ENCODE data around the gene HMOX1.

HMOX1 gene

DNA sequence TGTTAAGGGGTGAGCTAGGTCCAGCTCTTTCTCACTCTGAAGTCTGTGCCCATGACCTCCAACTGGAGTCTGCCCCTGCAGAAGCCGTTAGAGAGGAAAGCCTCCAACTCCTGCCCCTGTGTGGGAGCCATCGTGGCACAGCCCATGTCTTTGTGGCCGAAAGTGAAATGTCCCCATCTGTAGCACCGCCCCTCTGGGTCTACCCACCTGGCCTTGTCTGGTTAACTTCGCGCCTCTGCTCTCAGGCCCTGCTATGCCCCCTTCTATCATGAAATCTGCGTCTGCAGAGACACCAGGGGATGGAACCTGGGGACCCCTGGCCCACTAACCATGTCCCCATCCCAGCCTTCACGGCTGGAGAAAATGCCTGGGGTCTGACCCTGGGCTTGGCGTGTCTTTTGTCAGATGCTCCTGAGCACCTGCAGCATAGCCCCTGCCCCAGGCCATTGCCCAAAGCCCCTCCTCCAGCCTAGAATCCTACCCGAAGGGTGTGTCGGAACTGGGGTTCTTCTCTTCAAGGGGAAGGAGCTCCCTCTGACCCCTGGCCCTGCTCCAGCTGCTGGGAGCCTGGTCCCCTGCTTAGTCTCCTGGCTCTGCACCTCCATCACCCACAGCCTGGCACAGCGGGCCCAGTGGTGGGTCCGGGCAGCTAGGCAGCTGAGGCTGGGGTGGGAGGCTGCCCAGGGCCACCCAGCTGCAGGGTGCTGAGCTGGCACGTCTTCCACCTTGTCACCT, 35.8 kb upstream of the HMOX1 start:
- DNase-seq = no peak
- TF ChIP-seq, protein P1, sequence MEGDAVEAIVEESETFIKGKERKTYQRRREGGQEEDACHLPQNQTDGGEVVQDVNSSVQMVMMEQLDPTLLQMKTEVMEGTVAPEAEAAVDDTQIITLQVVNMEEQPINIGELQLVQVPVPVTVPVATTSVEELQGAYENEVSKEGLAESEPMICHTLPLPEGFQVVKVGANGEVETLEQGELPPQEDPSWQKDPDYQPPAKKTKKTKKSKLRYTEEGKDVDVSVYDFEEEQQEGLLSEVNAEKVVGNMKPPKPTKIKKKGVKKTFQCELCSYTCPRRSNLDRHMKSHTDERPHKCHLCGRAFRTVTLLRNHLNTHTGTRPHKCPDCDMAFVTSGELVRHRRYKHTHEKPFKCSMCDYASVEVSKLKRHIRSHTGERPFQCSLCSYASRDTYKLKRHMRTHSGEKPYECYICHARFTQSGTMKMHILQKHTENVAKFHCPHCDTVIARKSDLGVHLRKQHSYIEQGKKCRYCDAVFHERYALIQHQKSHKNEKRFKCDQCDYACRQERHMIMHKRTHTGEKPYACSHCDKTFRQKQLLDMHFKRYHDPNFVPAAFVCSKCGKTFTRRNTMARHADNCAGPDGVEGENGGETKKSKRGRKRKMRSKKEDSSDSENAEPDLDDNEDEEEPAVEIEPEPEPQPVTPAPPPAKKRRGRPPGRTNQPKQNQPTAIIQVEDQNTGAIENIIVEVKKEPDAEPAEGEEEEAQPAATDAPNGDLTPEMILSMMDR (IDR thresholded peaks at IDR 0.05) = no peak
- H3K27ac ChIP-seq = no peak overlapping the region
- H3K9me3 ChIP-seq = no peaks in the 10 kb centered on the region
- intact Hi-C loops (cut with DNase I; ENCODE audit: low total_unique reads) = loop anchor here (10.0 kb wide), 1 partner anchor 70 kb away; no protein-coding TSS in a partner anchor
- H3K4me3 ChIP-seq = no peak overlapping the region
- peaks cover 40 to 87% (median 80%) of the 10 kb centered on the region in 3 donors for H3K36me3 ChIP-seq
- H3K4me1 ChIP-seq = peaks cover 0 to 10% (median 2%) of the 10 kb centered on the region in 4 donors
- no peaks in the 10 kb centered on the region for H3K27me3 ChIP-seq

DNA sequence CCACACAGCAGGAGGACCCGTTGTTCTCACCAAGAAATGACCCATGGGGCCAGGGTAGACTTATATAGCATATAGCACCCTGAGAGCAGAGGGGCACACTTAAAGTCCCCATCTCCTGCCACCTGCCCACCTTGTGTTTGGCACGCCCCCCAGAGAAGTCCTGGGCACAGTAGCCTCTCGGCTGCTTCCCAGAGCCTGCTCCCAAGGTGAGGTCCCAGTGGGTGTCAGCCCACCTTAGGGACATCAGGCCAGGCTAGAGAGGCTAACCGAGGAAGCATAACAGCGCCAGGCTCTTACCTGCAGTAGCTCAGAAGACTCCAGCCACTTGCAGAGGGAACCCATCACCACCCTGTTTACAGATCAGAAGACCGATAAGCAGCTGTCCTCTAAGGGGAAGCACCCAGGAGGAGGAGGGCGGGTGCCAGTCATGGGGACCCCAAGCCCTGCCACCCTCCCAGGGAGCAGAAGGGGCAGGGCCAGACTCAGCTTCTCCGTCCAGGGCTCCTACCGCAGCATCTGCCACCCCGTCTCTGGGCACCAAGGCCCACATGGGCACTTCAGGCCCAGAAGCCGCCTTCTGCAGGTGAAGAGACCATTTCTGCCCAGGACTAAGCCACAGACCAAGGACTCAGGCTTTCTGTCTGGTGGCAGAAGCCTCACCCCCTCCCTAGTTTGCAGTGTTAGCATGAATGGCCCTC, 34.9 kb upstream of the HMOX1 start:
- TF ChIP-seq, protein P1 (IDR thresholded peaks at IDR 0.05) = no peak
- DNase-seq = no peak
- intact Hi-C loops (cut with DNase I; ENCODE audit: low total_unique reads) = loop anchor here (10.0 kb wide), 1 partner anchor 69 kb away; no protein-coding TSS in a partner anchor
- peaks cover 0 to 18% (median 5%) of the 10 kb centered on the region in 4 donors for H3K4me1 ChIP-seq
- no peak overlapping the region for H3K4me3 ChIP-seq
- no peaks in the 10 kb centered on the region for H3K27me3 ChIP-seq
- peaks cover 32 to 78% (median 71%) of the 10 kb centered on the region in 3 donors for H3K36me3 ChIP-seq
- no peak overlapping the region for H3K27ac ChIP-seq
- H3K9me3 ChIP-seq = no peaks in the 10 kb centered on the region

DNA sequence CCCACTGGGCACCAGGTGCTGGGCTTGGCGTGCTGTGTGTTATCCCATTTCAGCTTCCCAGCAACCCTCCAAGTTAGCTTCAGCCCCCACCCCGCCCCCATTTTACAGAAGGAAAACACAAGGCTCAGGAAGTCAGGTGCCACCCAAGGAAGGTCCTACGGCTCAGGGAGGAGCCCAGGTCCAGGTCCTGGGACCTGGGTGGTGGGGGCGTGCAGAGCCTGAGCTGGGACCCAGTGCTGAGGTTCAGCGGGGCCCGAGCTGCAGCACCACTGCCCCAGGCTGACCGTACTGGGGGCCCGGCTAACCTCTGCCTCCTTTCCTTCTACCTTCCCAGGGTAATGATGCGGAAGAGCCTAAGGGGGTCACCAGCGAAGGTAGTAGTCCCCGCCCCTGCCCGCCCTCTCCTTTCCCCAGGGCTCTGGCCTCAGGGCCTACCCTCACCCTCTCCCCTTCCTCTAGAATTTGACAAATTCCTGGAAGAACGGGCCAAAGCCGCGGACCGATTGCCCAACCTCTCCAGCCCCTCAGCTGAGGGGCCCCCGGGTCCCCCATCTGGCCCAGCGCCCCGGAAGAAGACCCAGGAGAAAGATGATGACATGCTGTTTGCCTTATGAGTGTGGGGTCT, 34.2 kb upstream of the HMOX1 start:
- TF ChIP-seq, protein P1 (IDR thresholded peaks at IDR 0.05) = no peak
- no peak overlapping the region for H3K4me3 ChIP-seq
- H3K4me1 ChIP-seq = peaks cover 0 to 25% (median 8%) of the 10 kb centered on the region in 4 donors
- no peak overlapping the region for H3K27ac ChIP-seq
- intact Hi-C loops (cut with DNase I; ENCODE audit: low total_unique reads) = loop anchor here (10.0 kb wide), 1 partner anchor 68 kb away; no protein-coding TSS in a partner anchor
- H3K9me3 ChIP-seq = no peaks in the 10 kb centered on the region
- no peaks in the 10 kb centered on the region for H3K27me3 ChIP-seq
- H3K36me3 ChIP-seq = peaks cover 25 to 71% (median 64%) of the 10 kb centered on the region in 3 donors
- DNase-seq = no peak

DNA sequence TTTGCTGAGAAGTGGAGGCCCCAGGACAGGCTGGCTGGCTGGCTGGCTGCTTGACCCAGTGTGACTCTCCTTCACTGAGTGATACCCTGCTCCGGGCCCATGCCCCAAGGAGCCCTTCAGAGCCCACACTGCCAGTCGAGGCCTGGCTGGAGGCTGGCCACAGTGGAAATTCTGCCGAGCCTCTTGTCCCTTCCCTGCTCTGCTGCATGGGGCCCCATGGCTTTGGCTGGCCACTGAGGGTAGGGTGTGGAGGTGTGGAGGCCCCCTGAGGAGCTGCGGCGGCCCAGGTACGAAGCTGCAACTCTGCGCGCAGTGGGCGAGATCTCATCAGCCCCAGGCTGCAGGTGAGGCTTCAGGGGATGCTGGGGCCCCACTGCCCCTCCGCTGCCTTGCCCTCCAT, 33.4 kb upstream of the HMOX1 start:
- DNase-seq = no peak
- no peak overlapping the region for H3K4me3 ChIP-seq
- intact Hi-C loops (cut with DNase I; ENCODE audit: low total_unique reads) = loop anchor here (10.0 kb wide), 1 partner anchor 67 kb away; no protein-coding TSS in a partner anchor
- H3K4me1 ChIP-seq = peaks cover 0 to 33% (median 14%) of the 10 kb centered on the region in 4 donors
- TF ChIP-seq, protein P1 (IDR thresholded peaks at IDR 0.05) = no peak
- H3K36me3 ChIP-seq = peaks cover 21 to 63% (median 58%) of the 10 kb centered on the region in 3 donors
- H3K27me3 ChIP-seq = no peaks in the 10 kb centered on the region
- H3K9me3 ChIP-seq = no peaks in the 10 kb centered on the region
- no peak overlapping the region for H3K27ac ChIP-seq

DNA sequence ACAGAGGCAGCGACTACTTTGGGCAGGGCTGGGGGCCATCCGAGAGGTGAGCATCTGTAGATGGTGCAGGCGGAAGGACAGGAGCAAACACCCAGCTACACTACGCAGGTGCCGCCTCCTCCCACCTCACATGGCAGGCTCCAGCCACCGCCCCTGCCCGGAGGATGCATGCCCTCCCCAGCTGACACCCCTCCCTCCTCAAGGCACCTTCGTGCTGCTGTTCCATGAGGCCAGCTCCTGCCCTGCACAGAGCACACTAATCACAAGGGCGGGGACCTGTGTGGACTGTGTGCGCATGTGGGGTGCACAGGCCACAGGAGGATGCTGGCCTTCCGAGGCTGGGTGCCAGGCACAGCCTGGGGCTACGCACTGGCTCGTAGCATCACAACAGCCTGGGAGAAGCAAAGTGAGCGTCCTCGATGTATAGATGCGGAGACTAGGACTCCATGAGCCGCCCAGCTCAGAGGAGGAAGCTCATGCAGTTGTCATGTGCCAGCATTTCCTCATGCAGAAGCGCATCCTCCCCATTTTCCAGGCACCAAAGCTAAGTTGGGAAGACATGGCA, 32.8 kb upstream of the HMOX1 start:
- no peaks in the 10 kb centered on the region for H3K27me3 ChIP-seq
- intact Hi-C loops (cut with DNase I; ENCODE audit: low total_unique reads) = loop anchor here (10.0 kb wide), 1 partner anchor 67 kb away; no protein-coding TSS in a partner anchor
- DNase-seq = no peak

More for the DNA sequence above, 32.8 kb upstream of the HMOX1 start:
- peaks cover 21 to 57% (median 52%) of the 10 kb centered on the region in 3 donors for H3K36me3 ChIP-seq
- no peaks in the 10 kb centered on the region for H3K9me3 ChIP-seq
- H3K4me3 ChIP-seq = no peak overlapping the region
- peaks cover 0 to 38% (median 20%) of the 10 kb centered on the region in 4 donors for H3K4me1 ChIP-seq
- H3K27ac ChIP-seq = no peak overlapping the region
- TF ChIP-seq, protein P1 (IDR thresholded peaks at IDR 0.05) = no peak
